Hypothalamus (tissue), 51 donors: ENCODE data around the gene EDAR.
A peak's percentile ranks its signal among the peaks of the same experiment; 100 is the strongest.

Source experiments
- DNase-seq, 51 donors: peaks; one replicate each; lab custom pipeline; 2025; lab: John Stamatoyannopoulos, UW

The EDAR gene

GRCh38 chr2:108988796-108989713 is at the start of gene EDAR:
EDAR (minus strand) TSS chr2:108989220; CDS start chr2:108931014, 58,206 bp downstream.
- peak in 15 of 51 donors; percentile 0 to 37 (median 9) for DNase-seq

GRCh38 chr2:109033171-109033570 is 44.2 kb upstream of the EDAR start:
- no peak for DNase-seq

GRCh38 chr2:109032229-109032820 is 43.3 kb upstream of the EDAR start:
- no peak for DNase-seq

DNA sequence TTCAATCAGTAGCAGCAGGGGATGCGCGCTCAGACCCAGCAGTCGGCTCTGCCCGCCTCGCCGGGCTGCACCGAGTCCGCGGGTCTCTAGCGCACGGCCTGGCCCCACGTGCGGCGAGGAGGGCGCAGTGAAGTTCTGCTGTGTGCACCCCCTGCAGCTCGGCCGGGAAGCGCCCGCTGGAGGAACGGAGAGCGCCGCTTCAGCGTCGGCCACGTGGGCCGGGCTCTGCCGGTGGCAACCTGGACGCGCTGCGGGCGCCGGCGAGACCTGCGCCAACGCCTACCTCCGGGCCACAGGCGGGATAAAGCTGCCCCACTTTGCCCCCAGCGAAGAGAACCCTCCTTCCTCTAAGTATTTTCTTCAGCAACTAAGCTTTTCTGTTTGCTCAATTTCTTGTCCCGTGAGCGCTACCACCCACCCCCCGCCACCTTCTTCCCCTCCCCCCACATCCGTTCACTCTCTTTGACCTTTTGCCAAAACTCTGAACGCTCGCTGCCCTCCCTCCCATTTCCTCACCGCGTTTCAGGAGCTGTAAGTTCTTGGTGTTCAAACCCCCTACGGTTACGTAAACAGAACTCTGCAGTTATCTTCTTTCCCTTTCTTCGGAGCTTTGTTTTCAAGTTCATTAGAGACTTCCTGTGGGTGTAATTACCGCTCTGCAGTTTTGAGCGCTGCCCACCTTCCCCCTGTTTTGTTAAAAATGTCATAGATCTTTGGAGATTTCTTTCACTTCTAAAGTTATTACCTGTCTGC is 42.6 kb upstream of the EDAR start:
- DNase-seq: peak in 13 of 51 donors; percentile 3 to 33 (median 10)

- no peak for DNase-seq
Measured at GRCh38 chr2:109030870-109031475, 42.0 kb upstream of the EDAR start.

- no peak for DNase-seq
Measured at GRCh38 chr2:109029490-109030201, 40.6 kb upstream of the EDAR start.

GRCh38 chr2:109028738-109029489 is 39.9 kb upstream of the EDAR start:
- no peak for DNase-seq

- DNase-seq: no peak
Measured at GRCh38 chr2:109028277-109028676, 39.3 kb upstream of the EDAR start.

DNA sequence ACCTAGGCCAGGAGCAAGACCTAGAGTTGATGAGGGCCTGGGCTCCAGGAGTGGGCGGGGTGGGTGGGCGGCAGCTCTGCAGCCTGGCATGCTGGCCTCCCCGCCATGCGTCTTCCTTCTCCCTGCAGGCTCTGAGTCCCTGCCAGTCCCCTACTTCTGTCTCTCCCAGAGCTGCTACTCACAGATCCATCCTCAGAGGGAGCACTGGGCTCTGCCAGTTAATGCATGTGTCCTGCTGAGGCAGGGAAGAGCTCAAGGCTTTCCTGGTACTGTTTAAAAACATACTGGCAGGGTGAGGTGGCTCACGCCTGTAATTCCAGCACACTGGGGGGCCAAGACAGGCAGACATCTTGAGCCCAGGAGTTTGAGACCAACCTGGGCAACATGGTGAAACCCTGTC is 38.7 kb upstream of the EDAR start:
- DNase-seq: no peak

DNA sequence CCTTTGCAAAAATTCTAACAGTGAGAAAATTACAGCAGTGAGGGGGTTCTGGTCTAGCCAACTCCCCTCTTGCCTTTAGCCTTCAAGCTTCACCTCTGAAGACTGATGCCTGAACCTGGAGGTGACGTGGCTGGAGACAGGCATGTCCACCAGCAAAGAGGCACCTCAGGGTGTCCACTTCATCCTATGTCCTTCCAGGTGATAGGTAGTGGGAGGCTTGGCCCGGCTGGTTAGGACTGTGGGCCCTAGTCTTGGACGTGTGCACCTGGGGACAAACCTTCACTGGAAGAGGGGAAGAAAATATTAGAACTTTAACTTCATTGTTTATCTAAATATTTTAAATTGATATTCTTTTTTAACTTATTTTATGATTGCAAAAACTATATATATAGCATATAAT is 35.5 kb upstream of the EDAR start:
- DNase-seq: no peak

DNA sequence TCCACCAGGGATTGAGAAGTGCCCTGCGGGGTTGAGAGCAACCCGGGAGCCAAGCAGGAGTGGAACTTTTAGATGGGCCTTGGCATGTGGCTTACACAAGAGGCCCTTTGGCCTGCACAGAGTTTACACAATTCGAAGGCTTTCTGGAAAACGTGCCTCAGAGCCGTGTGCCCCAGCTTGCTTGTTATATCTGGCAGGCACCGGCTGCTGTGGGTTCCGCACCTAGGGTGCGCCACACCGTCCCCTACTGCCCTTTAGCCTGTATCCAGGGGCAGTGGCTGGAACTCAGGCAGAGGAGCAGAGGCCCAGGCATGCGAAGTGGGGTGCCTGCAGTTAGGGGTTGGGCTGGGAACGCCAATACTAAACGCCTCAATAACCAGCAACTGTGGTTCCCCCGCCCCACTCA is 32.9 kb upstream of the EDAR start:
- no peak for DNase-seq

GRCh38 chr2:109020217-109020637 is 31.2 kb upstream of the EDAR start:
- DNase-seq: no peak

DNA sequence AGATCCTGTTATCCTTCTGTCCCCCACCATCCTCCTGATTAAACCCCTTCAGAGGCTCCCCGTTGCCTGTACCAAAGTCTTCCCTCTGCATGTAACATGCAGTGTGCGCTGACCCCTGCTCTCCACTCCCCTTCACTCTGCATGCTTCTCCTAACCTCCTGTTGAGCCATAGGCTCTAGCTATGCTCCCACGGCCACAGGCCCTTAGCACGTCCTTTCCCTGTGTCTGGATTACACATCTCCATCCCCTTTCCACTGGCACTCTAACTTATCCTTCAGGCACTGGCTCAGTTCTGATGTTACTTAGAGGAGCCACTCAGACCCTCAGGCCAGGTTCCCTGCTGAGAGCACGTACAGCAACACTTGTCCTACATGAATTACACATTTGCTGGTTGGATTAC is 29.4 kb upstream of the EDAR start:
- no peak for DNase-seq

GRCh38 chr2:109017017-109017416 is 28.0 kb upstream of the EDAR start:
- DNase-seq: no peak

GRCh38 chr2:109016376-109016775 is 27.4 kb upstream of the EDAR start:
- no peak for DNase-seq

GRCh38 chr2:109014476-109014875 is 25.5 kb upstream of the EDAR start:
- DNase-seq: no peak

- DNase-seq: no peak
Measured at GRCh38 chr2:109013051-109013450, 24.0 kb upstream of the EDAR start.

DNA sequence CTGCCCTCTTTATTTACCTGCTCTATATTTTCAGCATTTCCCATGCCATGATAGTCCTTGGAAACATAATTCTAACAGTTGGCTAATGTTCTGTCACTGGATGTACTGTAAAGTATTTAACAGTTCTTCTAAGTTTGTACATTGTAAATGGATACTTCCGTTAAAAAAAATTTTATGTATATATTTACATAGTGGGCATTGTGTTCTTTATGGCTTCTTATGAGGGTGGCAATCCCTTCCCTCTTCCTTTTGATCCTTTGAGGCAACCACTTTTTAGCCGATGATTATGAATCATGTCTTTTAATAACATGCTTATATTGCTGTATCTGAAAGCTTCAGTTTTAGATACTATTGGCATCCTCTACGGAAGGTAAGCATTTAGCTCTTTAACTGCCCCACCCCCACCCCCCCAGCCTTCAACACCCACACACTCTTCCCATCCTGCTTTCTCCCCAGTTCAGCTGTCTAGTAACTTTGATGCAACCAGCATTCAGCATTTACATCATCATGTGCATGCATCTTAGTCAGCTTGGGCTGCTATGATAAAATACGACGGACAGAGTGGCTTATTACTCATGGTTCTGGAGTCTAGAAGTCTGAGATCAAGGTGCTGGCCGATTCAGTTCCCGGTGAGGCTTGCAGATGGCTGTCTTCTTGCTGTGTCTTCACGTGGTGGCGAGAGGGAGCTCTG is 21.0 kb upstream of the EDAR start:
- no peak for DNase-seq

GRCh38 chr2:109006971-109007370 is 18.0 kb upstream of the EDAR start:
- no peak for DNase-seq
